GM12865 (cell line): Measurements from ENCODE around the gene SFTPB.
"Not testable (repeated sequence)": the region's sequence is repeated elsewhere in the genome, so short reads cannot be mapped to it uniquely, and the experiment has no call there.

Source experiments
- DNase-seq: peaks from one replicate; pipeline ENCODE4 v3.0.0; 2010; ENCODE audit warnings: low read depth
- H3K4me3 ChIP-seq: 2 replicates; pipeline ENCODE4 v1.5.1; 2011; ENCODE audit warnings: mild to moderate bottlenecking, low read depth, low read length, control low read depth
- TF ChIP-seq, protein P1 (sequence below): IDR thresholded peaks from 2 replicates; pipeline ENCODE4 v1.5.1; 2011; ENCODE audit warnings: low read length, control low read depth, low read depth, inconsistent platforms; ENCODE audit not compliant: insufficient read depth; ENCODE audit errors: missing control alignments

The SFTPB gene

DNA sequence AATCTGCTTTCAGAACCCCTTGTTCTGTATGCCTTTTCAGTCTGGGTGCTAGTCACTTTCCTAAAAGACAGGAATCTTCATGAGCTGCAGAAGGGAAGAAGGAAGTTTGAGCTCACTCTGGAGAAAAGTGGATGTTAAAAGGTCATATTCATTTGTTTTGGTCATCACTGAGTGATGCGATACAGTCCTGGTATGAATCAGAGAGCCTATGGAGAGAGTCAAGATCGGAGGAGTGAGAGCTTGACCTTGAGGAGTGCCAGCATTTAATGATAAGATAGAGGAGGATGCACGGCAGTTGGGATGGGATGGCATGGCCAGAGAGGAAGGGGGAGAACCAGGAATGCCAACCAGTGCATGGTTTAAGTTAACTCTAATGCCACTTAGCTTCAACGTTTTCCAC is 32.4 kb downstream of the SFTPB start:
- TF ChIP-seq, protein P1, sequence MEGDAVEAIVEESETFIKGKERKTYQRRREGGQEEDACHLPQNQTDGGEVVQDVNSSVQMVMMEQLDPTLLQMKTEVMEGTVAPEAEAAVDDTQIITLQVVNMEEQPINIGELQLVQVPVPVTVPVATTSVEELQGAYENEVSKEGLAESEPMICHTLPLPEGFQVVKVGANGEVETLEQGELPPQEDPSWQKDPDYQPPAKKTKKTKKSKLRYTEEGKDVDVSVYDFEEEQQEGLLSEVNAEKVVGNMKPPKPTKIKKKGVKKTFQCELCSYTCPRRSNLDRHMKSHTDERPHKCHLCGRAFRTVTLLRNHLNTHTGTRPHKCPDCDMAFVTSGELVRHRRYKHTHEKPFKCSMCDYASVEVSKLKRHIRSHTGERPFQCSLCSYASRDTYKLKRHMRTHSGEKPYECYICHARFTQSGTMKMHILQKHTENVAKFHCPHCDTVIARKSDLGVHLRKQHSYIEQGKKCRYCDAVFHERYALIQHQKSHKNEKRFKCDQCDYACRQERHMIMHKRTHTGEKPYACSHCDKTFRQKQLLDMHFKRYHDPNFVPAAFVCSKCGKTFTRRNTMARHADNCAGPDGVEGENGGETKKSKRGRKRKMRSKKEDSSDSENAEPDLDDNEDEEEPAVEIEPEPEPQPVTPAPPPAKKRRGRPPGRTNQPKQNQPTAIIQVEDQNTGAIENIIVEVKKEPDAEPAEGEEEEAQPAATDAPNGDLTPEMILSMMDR = no peak
- no peak overlapping the region for H3K4me3 ChIP-seq
- DNase-seq = no peak

DNA sequence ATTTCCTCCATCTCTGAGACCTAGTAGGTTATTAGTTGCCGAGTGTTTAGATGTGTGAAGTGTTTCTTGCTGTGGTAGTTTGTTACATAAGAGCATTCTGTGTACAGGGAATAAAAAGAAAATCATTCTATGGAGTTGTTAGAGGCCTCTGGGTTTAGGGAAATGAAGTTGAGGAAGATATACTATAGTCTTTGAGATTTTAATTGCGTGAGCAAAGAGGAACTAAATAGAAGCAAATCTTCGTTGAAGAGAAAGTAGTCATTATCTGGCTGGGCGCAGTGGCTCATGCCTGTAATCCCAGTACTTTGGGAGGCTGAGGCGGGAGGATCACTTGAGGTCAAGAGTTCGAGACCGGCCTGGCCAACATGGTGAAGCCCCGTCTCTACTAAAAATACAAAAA is 33.0 kb downstream of the SFTPB start:
- DNase-seq = no peak
- H3K4me3 ChIP-seq = no peak overlapping the region
- TF ChIP-seq, protein P1 = no peak

DNA sequence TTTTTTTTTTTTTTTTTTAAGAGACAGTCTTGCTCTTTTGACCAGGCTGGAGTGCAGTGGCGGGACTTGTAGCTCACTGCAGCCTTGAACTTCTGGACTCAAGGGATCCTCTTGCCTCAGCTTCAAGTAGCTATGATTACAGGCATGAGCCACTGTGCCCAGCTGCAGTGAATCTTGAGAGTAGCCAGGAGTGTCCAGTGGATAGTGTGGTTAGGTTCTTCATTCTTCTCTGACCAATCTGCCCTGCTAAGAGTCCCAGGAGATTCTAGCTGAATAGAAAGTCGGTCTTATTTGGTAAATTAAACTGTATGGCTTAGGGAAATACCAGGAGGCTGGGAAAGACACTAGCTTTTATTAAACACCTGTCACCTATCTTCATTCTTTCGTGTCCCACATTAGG is 36.7 kb downstream of the SFTPB start:
- TF ChIP-seq, protein P1 = no peak
- H3K4me3 ChIP-seq = no peak overlapping the region
- DNase-seq = no peak

DNA sequence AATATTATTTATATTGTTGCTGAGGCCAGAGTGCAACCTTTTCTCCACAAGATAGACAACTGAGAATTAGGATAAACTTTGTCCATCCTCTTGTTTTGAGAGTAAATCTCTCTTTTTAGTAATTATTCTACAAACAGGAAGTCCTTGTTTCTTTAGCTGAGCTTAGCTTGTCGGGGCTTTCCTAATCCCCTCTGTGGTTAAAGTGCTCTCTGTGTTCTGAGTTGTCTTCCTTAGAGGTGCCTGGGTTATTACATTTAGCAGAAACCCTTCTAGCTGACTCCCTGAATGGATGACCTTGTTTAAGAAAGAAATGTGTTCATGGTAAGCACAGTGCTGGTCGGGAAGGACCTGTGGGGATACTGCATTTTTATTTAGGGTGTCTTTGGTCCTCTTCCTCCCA is 39.3 kb downstream of the SFTPB start:
- DNase-seq = peak; percentile 56
- TF ChIP-seq, protein P1 = no peak
- H3K4me3 ChIP-seq = no peak overlapping the region

DNA sequence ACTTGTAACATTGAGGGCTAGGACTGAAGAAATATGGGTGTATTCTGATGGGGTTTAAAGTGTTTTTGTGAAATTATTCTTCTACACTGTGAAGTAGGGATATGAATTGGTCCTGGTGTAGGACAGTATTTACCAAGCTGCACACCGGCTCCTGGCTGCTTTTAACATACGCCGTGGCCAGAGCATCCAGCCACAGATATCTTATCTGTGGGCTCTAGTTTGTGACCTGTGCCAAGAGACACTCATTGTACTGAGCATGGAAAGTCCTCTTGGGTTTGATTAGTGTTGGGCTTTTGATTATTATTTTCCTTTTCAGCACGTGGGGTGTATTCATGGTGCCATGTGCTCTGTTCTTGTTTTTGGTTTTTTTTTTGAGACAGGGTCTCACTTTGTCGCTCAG is 44.0 kb downstream of the SFTPB start:
- no peak for DNase-seq
- H3K4me3 ChIP-seq = no peak overlapping the region
- TF ChIP-seq, protein P1 = no peak

DNA sequence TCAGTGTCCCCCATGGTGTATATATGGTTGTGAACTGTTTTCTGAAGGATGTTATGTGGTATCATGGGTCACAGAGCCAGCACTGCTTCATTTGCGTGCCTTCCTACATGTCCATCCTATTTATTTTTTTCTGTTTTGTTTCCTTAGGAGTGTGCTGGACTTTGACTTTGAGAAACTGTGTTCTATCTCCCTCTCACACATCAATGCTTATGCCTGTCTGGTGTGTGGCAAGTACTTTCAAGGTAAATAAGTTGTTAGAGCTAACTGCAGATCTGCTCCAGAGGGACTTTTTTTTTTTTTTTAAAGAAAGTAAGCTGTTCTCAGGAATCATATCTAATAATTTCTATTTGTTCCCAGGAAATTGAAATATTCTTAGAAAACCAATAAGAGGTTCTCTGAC is 46.7 kb downstream of the SFTPB start:
- no peak overlapping the region for H3K4me3 ChIP-seq
- DNase-seq = no peak
- TF ChIP-seq, protein P1 = no peak

DNA sequence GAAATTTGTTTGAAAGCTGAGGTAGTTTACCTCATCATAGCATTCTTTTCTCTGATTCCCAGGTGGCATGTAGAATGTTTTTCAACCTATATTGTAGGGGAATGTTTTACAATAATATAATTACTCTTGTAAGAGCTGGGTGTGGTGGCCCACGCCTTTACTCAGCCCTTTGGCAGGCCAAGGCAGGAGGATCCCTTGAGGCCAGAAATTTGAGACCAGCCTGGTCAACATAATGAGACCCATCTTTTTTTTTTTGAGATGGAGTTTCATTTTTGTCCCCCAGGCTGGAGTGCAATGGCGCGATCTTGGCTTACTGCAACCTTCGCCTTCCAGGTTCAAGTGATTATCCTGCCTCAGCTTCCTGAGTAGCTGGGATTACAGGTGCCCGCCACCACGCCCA is 48.4 kb downstream of the SFTPB start:
- TF ChIP-seq, protein P1 = no peak
- H3K4me3 ChIP-seq = no peak overlapping the region
- DNase-seq = no peak

DNA sequence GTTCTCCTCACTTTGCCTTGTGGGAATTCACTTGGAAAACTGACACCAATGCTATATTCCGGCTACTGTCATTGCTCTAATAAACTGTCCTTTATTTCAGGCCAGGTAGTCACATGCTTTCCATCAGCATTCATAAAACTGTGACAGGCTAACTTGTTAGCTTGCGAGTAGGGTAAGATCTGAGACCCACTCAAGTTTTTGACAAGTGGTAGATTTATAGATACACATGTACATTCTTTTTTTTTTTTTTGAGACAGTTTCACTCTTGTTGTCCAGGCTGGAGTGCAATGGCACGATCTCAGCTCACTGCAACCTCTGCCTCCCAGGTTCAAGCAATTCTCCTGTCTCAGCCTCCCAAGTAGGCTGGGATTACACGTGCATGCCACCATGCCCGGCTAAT is 50.3 kb downstream of the SFTPB start:
- not testable (repeated sequence) for DNase-seq, H3K4me3 ChIP-seq
